ENCODE results near the gene ABCE1. TPM values are rescaled to one million over a fixed set of nuclear protein-coding genes. Genes with fewer than 3 reads are reported as not detected.
"Not testable (repeated sequence)": the region's sequence is repeated elsewhere in the genome, so short reads cannot be mapped to it uniquely, and the experiment has no call there.

The ABCE1 gene
- total RNA-seq, 6 experiments from 2014 or later, result 14.4 to 57.7 (median 28.9) TPM

DNA sequence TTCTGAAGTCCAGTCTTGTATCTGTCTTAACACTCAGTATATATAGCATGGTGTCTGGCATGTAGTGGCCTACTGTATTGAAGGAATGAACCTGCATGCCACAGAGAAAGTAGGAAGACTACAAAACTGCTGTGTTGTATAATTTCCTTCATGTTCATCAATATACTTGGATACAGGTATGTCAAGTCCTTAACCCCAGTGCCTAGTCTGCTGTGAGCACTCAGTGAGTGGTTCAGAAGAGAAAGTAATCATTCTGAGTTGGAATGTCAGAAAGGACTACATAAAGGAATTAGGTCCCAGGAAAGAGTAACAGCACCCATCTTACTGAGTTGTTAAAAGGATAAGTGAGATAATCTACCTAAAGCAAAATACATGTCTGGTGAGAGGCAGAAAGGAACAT is 32.0 kb downstream of the ABCE1 start:
- peaks cover 0 to 21% (median 7%) of the 10 kb centered on the region in 4 donors for H3K36me3 ChIP-seq

DNA sequence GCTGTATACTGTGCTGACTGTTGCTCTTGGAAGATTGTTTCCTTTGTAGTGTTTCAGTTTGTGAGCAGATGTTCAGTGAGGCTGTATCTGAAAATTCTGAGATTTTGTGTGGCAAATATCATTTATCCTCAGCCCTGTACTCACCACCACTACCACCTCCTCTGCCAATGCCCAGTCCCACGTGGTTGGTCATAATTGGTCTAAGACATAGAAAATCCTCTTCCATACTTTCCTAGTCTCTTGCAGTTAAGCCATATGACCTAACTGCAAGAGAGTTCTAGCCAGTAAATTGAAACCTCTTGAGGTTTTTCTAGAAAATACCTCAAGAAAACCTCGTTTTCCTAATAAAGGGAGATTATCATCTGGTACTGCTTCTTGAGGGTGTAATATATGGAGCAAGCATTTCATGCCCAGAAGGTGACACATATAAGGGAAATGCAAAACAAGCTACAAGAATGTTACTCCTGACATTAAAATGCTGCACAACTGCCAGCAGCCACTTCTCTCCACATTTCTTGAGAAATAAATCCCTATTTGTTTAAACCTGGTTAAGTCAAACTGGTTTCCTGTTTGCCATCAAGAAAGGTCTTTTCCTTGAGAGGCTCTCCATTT is 32.8 kb downstream of the ABCE1 start:
- WGBS (ENCODE audit: insufficient coverage, low coverage, low lambda C conversion rate, missing lambda C conversion rate), result 59% methylated on average over 2 of the region's 2 CpGs

More for the DNA sequence above, 32.0 kb downstream of the ABCE1 start:
- H3K4me3 ChIP-seq, result no peak overlapping the region
- H3K9me3 ChIP-seq, result no peaks in the 10 kb centered on the region
- peak in 1 of 4 donors; percentile 12 for ATAC-seq
- H3K27me3 ChIP-seq, result no peaks in the 10 kb centered on the region
- intact Hi-C loops (cut with DNase I), result no loop called here
- DNase-seq, result no peak
- H3K27ac ChIP-seq, result no peak overlapping the region
- no peak for TF ChIP-seq POLR2A (IDR thresholded peaks at IDR 0.05)
- TF ChIP-seq, protein P1, sequence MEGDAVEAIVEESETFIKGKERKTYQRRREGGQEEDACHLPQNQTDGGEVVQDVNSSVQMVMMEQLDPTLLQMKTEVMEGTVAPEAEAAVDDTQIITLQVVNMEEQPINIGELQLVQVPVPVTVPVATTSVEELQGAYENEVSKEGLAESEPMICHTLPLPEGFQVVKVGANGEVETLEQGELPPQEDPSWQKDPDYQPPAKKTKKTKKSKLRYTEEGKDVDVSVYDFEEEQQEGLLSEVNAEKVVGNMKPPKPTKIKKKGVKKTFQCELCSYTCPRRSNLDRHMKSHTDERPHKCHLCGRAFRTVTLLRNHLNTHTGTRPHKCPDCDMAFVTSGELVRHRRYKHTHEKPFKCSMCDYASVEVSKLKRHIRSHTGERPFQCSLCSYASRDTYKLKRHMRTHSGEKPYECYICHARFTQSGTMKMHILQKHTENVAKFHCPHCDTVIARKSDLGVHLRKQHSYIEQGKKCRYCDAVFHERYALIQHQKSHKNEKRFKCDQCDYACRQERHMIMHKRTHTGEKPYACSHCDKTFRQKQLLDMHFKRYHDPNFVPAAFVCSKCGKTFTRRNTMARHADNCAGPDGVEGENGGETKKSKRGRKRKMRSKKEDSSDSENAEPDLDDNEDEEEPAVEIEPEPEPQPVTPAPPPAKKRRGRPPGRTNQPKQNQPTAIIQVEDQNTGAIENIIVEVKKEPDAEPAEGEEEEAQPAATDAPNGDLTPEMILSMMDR (IDR thresholded peaks at IDR 0.05), result no peak
- no peaks in the 10 kb centered on the region for H3K4me1 ChIP-seq

DNA sequence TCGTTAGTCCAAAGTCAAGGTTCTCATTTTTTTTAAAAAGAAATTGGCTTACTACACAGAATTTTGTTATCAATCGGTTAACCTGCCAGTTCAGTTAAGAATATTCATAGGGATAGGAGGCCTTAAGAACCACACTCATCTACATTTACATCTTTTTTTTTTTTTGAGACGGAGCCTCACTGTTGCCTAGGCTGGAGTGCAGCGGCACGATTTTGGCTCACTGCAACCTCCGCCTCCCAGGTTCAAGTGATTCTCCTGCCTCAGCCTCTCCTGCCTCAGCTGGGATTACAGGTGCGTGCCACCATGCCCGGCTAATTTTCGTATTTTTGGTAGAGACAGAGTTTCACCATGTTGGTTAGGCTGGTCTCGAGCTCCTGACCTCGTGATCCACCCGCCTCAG is 33.7 kb downstream of the ABCE1 start:
- Histone ChIP-seq H3K27ac (no peak overlapping the region), H3K4me1 (no peaks in the 10 kb centered on the region), H3K27me3 (no peaks in the 10 kb centered on the region), H3K9me3 (no peaks in the 10 kb centered on the region), H3K36me3 (peaks cover 0 to 6% (median 4%) of the 10 kb centered on the region in 4 donors), H3K4me3 (no peak overlapping the region)
- 89% methylated on average over 12 of the region's 12 CpGs for WGBS (ENCODE audit: insufficient coverage, low coverage, low lambda C conversion rate, missing lambda C conversion rate)
- DNase-seq, result no peak
- ATAC-seq, result peak in 1 of 4 donors; percentile 33
- intact Hi-C loops (cut with DNase I), result no loop called here
- TF ChIP-seq, protein P1 (IDR thresholded peaks at IDR 0.05), result no peak
- no peak for TF ChIP-seq POLR2A (IDR thresholded peaks at IDR 0.05)

More for the DNA sequence above, 32.8 kb downstream of the ABCE1 start:
- Histone ChIP-seq H3K36me3 (peaks cover 0 to 14% (median 4%) of the 10 kb centered on the region in 4 donors), H3K4me3 (no peak overlapping the region), H3K9me3 (no peaks in the 10 kb centered on the region), H3K27me3 (no peaks in the 10 kb centered on the region), H3K27ac (no peak overlapping the region), H3K4me1 (no peaks in the 10 kb centered on the region)
- intact Hi-C loops (cut with DNase I), result no loop called here
- no peak for TF ChIP-seq POLR2A (IDR thresholded peaks at IDR 0.05)
- TF ChIP-seq, protein P1 (IDR thresholded peaks at IDR 0.05), result no peak
- ATAC-seq (no peak), DNase-seq (no peak)

GRCh38 chr4:145132511-145133098 is 34.5 kb downstream of the ABCE1 start:
- peaks cover 0 to 6% (median 3%) of the 10 kb centered on the region in 4 donors for H3K36me3 ChIP-seq
- no peaks in the 10 kb centered on the region for H3K4me1 ChIP-seq
- no peak for DNase-seq
- no peak overlapping the region for H3K27ac ChIP-seq
- intact Hi-C loops (cut with DNase I), result no loop called here
- no peak overlapping the region for H3K4me3 ChIP-seq
- 52% methylated on average over 4 of the region's 5 CpGs for WGBS (ENCODE audit: insufficient coverage, low coverage, low lambda C conversion rate, missing lambda C conversion rate)
- ATAC-seq, result peak in 3 of 4 donors; percentile 18 to 55 (median 47)
- TF ChIP-seq POLR2A (IDR thresholded peaks at IDR 0.05), result no peak
- TF ChIP-seq, protein P1 (IDR thresholded peaks at IDR 0.05), result no peak
- no peaks in the 10 kb centered on the region for H3K9me3 ChIP-seq
- no peaks in the 10 kb centered on the region for H3K27me3 ChIP-seq

- WGBS (ENCODE audit: insufficient coverage, low coverage, low lambda C conversion rate, missing lambda C conversion rate), result 50% methylated on average over 1 of the region's 1 CpG
- H3K36me3 ChIP-seq, result peaks cover 0 to 37% (median 20%) of the 10 kb centered on the region in 4 donors
- ATAC-seq; H3K4me1 ChIP-seq; H3K27me3 ChIP-seq; H3K27ac ChIP-seq; H3K9me3 ChIP-seq; DNase-seq; intact Hi-C loops (cut with DNase I); H3K4me3 ChIP-seq: not testable (repeated sequence)
Observed at GRCh38 chr4:145136219-145136618, 38.1 kb downstream of the ABCE1 start.

Data from right lobe of liver (tissue), 6 donors.